Keratinocyte (primary cell): ENCODE results near the gene SYTL2.

Experiments used
- EZH2 ChIP-seq: IDR thresholded peaks from one replicate; pipeline ENCODE4 v1.6.1; 2012; ENCODE audit warnings: inconsistent platforms, mild to moderate bottlenecking, low read length, moderate library complexity
- TF ChIP-seq, protein P1 (sequence below), 3 experiments: IDR thresholded peaks in 1 of 3; conservative IDR thresholded peaks in 1 of 3; optimal IDR thresholded peaks in 1 of 3; 2 replicates in 2 of 3; 3 replicates in 1 of 3; pipeline versions ENCODE3 to v1.5.1; 2011; ENCODE audit warnings: low read length in 3 of 3, mild to moderate bottlenecking in 3 of 3, moderate library complexity in 2 of 3, control low read depth in 1 of 3, inconsistent platforms in 1 of 3; ENCODE audit not compliant: insufficient read depth in 2 of 3; ENCODE audit errors: extremely low read depth in 1 of 3

- TF ChIP-seq, protein P1, sequence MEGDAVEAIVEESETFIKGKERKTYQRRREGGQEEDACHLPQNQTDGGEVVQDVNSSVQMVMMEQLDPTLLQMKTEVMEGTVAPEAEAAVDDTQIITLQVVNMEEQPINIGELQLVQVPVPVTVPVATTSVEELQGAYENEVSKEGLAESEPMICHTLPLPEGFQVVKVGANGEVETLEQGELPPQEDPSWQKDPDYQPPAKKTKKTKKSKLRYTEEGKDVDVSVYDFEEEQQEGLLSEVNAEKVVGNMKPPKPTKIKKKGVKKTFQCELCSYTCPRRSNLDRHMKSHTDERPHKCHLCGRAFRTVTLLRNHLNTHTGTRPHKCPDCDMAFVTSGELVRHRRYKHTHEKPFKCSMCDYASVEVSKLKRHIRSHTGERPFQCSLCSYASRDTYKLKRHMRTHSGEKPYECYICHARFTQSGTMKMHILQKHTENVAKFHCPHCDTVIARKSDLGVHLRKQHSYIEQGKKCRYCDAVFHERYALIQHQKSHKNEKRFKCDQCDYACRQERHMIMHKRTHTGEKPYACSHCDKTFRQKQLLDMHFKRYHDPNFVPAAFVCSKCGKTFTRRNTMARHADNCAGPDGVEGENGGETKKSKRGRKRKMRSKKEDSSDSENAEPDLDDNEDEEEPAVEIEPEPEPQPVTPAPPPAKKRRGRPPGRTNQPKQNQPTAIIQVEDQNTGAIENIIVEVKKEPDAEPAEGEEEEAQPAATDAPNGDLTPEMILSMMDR (optimal IDR thresholded peaks at IDR 0.05 in 1 of 3, IDR thresholded peaks at IDR 0.05 in 1 of 3, conservative IDR thresholded peaks at IDR 0.05 in 1 of 3; ENCODE audit: extremely low read depth in 1 of 3, insufficient read depth in 2 of 3, low read length in 3 of 3) = no peak
- TF ChIP-seq EZH2 = no peak
Measured at GRCh38 chr11:85723088-85723487, 87.9 kb downstream of the SYTL2 start.
